Colon (tissue), 2 donors: ENCODE measurements around the gene GABRD.

ENCODE experiments used
- FAIRE-seq: peaks from 2 replicates; lab custom pipeline; 2012; peaks lifted over from hg19 to GRCh38; lab: Jason Lieb, UNC
- donor health status: control.
- donor health status: control.

GABRD gene

DNA sequence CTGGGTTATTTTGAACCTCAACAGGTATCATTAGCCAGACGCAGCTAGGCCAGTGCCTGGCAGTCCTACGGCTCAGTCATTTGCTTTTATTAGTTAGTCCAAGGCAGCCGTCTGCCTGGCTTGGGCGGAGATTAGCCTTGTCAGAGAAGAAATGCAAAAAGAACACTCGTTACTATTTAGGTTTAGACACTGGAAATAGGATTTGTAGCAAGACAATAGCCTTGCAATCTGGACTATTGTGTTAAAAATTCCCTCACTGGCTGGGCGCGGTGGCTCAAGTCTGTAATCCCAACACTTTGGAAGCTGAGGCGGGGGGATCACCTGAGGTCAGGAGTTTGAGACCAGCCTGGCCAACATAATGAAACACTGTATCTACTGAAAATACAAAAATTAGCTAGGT lies 20.1 kb downstream of the GABRD start:
- FAIRE-seq, result no peak

DNA sequence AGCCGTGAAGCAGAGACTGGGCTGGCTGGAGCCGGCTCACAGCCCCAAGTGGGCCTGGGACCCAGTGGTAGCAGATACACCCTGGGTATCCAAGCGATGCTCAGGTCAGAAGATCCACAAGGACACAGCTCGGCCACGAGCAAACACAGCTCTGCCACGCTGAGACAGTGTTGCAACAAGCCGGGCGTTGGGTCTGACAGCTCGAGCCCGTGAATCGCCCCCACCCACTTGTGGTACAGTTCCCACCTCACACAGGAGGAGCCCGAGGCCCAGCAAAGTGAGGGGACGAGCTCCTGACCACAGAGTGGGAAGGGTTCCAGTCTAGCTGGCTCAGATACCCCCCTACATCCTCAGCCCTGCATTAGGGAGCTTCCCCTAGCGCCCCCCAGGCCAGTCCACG lies 22.2 kb downstream of the GABRD start:
- no peak for FAIRE-seq

DNA sequence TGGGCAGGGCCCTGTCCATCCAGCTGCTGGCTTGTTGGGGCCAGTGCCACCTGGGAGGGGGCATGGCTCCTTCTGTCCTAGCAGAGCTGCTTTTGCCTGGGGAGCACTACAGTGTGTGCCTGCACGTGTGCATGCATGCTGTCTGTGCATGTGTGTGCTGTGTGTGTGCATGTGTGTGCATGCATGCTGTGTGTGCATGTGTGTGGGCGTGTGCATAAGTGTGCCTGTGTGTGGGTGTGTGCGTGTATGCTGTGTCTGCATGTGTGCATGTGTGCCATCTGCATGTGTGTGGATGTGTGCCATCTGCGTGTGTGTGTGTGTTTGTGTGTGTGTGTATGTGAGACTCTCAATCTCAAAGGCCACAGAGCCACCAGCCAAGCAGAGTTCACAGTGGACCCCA lies 22.7 kb downstream of the GABRD start:
- no peak for FAIRE-seq

DNA sequence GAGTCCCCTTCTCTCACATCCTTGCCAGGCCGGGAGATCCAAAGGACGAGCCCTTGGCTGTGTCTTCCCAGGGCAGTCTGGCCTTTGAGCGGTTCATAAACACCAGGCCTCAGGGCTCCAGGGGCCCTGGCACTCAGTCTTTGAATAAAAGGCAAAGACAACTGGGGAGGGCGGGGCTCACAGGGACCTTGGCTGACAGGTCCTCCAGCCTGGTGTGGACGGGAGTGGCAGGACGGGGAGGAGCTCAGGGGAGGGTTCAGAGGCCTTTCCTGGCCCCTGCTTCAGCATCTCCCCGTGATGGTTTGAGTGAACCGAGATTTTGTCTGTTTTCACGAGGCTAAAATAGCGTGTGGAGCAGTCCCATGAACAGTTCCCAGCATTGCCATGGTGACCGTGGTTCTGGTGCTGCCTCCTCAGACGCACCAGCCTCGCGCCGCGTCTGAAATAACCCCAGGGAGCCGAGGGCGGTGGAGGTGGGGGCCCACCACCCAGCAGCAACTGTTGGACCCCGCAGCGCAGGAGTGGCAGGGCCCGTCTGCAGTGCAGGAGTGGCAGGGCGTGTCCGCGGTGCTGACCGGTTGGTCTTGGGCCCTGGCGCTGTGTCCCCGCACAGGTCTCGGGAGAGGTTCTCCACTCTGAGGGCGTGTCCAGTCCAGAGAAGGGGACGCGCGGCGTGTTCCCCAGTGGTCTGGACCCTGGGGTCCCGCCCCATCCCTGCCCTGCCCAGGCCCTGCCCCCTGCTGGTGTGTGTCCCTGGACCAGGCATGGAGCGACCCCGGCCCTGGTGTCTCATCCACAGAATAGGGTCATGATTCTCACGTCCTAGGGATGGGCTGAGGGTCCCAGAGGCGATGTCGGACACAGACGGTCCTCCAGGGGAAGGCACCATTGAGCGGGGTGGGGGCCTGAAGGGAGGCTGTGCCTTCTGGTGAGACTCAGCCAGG lies 24.0 kb downstream of the GABRD start:
- FAIRE-seq, result no peak

DNA sequence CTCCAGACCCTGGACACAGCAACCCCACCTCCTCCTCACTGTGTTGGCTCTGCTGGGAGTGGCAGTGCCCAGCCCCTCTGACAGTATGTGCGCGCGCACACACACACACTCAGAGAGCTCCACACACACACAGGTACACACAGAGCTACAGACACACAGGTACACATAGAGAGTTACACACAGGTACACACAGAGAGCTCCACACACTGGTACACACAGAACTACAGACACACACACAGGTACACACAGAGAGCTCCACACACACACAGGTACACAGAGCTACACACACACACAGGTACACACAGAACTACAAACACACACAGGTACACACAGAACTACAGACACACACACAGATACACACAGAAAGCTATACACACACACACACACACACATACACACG lies 24.7 kb downstream of the GABRD start:
- no peak for FAIRE-seq

DNA sequence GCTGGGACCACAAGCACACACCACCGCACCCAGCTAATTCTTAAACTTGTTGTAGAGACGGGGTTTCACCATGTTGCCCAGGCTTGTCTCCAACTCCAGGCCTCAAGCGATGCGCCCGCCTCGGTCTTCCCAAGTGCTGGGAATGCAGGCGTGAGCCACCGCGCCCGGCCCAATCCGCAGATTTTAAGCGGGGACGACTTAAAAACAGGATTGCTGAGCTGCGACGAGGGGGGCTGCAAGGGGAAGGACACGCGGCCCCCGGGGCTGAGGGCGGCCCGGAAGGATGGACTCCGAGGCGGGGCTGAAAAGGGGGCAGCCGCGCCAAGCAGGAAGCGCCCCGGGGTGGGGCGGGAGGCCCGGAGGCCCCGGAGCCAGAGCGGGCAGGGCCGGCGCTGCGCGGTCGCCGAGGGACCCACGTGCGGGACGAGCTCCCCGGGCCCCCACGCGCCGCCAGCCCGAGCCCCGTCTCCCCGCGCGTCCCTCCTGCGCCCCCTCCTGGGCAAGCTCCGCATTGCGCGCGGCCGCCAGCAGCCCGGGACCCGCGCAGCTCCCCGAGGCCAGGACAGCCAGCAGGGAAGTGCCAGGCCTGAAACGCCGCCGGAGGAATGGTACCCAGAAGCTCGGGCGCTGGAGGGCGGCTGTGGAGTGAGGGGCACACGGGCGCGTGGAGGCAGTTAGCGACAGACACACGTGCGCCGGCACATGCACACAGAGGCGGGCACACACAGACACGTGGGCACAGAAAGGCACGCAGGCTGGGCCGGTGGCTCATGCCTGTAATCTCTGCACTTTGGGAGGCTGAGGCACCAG lies 25.6 kb downstream of the GABRD start:
- no peak for FAIRE-seq

DNA sequence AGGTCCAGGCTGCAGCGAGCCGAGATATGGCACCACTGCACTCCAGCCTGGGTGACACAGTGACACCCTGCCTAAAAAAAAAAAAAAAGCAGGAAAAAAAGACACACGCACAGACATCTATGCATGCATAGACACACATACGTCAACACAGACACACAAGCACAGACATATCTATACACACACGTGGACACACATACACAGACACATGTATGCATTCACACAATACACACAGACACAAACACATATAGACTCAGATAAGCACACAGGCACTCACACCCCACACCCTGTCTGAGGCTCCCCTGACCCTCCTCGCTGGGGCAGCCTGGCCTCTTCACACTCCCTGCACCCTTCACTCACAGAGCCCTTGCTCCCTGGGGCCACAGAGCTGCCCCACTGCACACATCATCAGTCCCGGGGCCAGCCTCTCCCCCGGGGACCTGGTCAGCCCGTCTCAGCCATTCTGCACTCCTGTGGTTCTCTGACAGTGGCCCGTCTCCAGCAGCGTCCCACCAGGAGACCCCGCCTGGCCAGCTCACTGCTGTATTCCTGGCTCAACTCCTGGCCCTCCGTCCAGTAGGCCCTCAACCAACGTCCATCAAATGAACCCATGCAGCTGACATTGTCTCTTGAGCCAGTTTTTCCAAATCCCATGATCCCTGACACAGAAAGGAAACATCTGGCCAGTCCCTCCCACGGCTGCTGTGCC lies 26.5 kb downstream of the GABRD start:
- no peak for FAIRE-seq

DNA sequence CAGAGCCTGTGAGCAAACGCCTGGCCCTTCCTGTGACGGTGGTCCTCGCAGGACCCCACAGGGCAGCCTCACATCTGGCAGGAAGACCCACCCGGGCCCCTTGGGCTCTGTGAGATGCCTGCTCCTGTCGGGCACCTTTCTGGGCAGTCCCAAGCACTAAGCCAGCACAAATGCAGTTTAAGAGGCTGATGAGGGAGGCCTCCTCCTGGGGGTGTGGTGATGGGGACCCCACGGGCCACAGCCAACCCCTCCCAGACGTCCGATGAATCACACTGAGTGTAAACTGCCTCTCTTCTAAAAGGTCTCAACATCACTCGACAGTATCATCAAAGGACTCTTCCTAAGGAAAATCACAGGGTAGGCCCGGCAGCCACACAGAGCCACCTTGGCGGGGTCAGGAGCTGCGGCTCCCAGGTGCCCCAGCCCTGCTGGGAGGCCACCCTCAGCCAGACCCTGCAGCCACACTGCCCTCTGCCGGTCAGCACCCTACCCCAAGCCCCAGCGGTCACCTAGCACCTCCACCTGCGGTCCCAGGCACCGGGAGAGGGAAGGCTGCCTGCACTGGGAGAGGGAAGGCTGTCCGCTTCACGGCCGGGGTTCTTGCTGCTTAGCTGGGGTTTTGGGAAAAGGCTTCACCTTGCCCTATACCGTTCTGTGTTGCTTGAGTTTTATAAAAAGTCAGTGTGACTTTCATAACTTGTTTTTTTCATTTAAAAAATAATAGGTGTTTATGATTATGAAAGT lies 27.2 kb downstream of the GABRD start:
- FAIRE-seq, result no peak

DNA sequence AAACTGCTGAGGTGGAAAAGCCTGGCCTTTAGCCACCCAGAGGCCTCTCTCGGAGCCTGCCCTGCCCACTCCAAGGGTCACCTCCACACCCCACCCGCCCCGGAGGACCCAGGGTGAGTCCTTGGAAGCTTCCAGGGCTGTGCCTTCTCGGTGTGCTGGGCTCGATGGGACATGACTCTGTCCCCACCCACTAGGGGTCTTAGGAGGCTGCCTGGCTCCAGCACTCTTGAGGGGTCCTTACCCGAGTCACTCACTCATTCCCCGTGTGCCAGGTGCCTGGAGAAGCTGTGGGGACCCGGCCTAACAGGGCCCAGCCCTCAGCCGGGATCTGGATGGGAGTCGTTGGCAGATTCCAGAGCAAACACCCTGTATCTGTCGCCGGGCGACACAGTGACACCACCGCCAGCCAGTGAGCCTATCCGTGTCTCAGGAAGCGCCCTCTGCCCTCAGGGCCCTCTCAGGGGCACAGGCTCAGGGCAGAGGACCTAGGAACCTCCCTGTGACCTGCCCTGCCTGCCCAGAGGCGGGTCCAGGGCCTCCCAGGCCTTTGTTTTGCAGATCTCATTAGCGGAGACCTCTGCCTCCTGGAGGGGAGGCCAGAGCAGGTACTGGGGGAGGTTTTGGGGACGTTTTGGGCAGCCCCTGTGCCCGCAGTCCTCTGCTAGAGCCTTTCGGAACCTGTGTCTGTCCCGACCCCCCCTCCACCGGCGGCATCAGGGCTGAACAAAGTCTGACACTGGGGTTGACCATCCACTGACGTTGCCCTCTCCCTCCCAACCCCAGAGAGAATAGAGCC lies 28.0 kb downstream of the GABRD start:
- no peak for FAIRE-seq

DNA sequence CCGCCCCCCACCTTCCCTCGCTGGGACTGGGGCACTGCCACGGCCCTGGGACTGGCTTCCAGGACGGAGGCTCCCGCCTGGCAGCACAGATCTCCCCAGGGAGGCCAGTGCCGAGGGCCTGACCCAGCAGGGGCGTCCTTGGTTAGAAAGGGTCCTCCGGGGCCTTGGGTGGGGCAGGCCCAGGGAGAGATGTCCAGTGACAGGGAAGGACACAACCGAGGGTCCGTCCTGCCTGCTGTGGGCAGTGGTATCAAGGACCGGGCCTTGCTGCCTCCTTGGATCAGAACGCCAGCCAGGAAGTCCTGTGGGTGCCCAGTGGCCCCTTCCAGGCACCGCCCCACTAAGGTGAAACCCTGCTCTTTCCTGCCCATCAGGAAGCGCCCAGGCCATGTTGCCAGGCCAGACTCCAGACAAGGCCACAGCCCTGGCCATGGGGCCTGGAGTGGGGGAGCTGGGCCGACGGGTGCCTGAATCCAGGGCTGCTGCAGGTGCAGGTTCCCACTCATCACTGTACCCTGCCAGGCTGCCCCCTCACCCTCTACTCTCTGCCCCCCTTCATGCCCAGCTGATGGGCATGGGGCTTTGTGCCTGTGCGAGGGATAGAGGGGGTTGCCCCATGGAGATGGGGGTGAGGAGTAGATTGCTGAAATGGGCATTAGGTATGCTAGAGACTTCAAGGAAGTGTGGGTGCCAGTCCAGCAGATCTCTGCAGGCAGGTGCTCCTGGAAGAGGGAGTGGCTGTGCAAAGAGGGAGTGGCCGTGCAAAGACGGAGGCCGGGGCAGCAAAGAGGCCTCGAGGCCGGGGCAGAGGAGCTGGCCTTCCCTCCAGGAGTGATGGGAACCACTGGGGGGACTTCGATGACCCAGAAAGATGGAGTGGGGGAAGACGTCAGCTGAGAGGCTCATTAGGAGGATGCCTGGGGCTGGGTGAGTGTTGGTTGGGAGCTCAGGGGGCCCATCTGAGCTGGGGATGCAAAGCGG lies 28.9 kb downstream of the GABRD start:
- FAIRE-seq, result no peak

DNA sequence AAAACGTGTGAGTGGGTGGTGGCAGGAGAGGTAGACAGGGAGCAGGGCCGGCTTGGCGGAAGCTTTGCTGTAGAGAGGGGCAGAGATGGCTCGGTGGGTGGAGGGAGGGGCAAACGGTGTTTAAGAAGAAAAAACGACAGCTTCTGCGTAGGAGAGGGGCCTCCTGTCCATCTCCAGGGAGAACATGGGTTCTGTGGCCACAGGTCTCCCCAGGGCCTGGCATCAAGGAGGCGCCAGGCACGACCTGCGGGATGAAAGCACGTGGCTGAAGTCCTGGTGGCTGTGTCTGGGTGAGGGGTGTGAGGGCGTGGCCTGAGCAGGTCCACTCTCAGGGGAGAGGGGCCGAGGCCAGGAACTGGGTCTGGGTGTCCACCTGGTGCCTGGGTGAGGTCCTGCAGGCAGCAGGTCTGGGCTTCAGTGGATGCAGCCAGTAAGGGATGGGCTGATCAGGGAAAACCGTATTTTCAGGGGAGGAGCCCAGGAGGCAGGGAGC lies 30.1 kb downstream of the GABRD start:
- FAIRE-seq, result no peak

DNA sequence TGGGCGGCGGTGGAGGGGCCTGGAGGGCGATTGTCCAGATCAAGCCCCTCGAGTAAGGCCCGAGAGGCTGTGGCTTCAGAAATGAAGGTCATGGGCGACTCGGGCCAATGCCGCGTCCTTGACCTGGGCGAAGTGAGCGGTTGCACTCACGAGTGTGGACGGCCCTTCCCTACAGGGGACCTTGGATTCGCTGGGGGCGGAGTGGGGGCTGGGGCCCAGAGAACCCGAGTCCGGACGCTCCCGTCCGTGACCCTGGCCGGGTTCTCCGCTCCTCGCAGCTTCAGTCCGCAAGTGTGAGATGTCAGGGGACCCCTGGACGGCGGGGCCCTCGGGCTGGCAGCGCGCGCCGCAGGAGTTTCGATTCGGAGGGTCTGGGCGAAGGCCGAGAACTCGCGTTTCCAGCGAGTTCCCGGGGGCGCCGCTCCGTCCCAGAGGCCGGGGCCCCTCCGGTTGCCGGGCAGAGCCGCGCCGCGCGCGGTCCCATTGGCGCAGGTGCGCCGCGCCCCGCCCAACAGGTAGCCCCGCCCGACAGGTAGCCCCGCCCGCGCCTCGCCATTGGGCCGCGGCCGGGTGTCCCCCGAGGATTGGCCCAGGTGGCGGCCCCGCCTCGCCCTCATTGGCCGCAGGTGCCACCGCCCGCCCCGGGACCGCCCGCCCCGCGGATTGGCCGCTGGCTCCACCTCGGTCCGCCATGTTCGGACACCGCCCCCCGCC lies 30.7 kb downstream of the GABRD start, which contains the start of gene PRKCZ:
TSS of gene PRKCZ (plus strand) at position 694 of the 714 bp plus-strand sequence. CDS start 220 bp downstream, outside the sequence.
- FAIRE-seq, result no peak

DNA sequence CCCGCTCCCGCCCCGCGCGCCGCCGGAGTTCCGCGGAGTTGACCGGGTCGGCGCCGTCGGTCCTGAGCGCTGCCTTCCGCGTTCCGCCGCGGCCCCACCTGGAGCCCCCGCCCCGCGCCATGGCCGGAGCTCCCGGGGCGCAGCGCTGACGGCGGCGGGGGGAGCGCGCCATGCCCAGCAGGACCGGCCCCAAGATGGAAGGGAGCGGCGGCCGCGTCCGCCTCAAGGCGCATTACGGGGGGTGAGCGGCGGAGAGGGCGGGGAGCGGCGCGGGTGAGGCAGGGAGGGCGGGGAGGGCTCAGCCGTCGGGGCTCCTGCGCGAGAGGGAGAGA lies 31.3 kb downstream of the GABRD start:
- no peak for FAIRE-seq

DNA sequence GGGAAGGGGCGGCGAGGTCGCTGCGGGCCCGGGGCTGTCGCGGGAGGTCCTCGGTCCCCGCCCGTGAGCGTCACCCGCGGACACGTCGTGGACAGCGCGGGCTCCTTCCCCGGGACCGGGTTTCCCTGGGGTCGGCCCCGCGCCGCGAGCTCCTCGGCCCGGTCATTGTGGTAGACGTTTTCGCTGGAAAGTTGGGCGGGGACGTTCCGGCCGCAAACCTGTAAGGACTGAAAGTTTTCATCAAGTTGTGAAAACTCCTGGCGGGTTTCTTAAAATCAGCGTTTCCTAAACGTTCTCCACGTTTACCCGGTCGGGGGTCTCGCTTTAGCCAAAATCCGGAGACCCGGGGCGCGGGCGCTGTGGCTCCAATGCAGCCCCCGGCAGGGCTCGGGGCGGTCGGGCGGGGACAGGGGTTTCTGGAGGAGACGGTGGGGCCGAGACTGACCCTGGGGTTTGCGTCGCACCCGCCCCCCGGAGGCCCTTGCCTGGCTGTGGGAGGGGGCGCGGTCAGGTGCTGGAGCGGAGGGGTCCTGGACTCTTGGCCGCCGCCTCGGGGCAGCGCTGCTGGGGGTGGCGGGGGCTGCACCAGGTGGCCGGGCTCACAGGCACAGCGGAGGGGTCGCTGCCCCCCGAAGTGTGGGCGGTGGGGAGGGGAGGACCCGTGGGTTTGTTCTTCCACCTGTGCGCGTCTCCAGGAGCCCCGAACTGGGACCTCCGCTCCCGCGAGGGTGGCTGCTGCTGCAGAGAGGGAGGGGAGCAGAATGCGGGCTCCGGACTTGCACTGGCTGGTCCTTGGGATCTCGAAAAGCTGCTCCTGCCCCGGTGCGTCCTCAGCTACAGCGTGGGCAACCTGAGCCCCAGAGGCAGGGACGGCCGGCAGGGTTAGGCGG lies 31.9 kb downstream of the GABRD start:
- FAIRE-seq, result no peak

DNA sequence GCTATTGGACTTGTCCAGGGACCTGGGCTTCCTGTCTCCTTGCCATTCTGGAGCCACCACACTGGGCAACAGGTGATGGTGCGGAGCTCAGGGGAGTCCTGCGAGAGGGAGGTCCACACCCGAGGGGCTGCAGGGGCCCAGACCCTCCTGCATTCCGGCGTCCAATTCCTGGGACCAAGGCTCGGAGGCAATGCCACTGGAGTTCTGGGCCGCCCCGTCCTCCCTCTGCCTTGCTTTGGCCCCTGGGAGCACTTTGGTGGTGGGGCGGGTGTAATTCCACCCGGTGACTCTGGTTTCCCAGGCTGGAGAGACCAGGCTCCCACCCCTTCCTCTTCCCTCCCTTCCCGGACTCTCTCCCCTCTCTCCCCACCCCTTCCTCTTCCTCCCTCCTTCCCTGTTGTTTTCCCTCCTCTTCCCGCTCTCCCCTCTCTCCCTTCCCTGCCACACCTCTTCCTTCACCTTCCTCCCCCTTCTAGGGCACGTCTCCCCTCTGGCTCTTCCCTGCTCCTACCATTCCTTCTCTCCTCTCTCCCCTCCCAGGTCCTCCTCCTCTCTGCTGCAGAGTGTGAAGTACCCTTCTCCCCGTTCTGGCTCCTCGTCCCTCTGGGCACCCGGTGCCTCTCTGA lies 33.0 kb downstream of the GABRD start:
- no peak for FAIRE-seq

DNA sequence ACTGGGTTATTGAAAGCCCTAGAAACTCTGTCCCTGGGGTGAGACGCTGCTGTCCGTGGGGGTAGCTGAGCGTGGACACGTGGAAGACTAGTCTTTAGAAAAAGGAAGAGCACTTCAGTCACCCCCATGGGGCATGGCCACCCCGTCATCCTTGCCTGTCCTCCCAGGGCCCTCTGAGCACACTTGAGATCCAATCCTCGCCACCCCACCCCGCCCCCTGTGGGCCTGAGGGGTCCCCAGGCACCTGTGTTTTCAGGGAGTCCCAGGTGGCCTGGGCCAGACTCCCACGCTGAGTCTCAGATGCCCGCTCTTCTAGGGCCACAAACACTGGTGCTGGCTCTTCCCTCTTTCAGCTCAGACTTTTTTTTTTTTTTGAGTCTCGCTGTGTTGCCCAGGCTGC lies 33.6 kb downstream of the GABRD start:
- FAIRE-seq, result no peak

DNA sequence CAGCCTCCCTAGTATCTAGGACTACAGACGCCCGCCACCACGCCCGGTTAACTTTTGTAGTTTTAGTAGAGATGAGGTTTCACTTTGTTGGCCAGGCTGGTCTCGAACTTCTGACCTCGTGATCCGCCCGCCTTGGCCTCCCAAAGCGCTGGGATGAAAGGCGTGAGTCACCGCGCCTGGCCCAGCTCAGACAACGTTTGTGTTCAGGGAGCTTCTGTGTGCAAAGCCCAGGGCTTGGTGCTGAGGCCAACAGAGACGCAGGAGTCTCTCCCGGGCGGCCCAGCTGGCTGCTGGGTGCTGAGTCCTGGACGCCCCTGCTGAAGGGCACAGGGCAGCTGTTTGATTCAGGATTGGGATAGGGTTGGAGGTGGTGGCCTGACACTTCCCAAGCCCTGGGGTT lies 34.1 kb downstream of the GABRD start:
- no peak for FAIRE-seq
